ENCODE data around the gene FAM131A.

- TF ChIP-seq POLR2A (IDR thresholded peaks at IDR 0.05) (no peak), CTCF (IDR thresholded peaks at IDR 0.05 in 8 of 11, conservative IDR thresholded peaks at IDR 0.05 in 3 of 11) (no peak), POLR2AphosphoS5 (IDR thresholded peaks at IDR 0.05) (no peak)
Measured at GRCh38 chr3:184306341-184306972, 30.9 kb upstream of the FAM131A start.
